ENCODE results near the gene CRPPA. TPM values are rescaled to one million over a fixed set of nuclear protein-coding genes. Genes with fewer than 3 reads are reported as not detected.
A peak's percentile ranks its signal among the peaks of the same experiment; 100 is the strongest.
"Not testable (repeated sequence)": the region's sequence is repeated elsewhere in the genome, so short reads cannot be mapped to it uniquely, and the experiment has no call there.

The CRPPA gene
- total RNA-seq, 5 donors from 2014 or later (not counting 1 experiment from before 2014, with no cell fraction given): 0.49 to 2.2 (median 1.0) TPM

DNA sequence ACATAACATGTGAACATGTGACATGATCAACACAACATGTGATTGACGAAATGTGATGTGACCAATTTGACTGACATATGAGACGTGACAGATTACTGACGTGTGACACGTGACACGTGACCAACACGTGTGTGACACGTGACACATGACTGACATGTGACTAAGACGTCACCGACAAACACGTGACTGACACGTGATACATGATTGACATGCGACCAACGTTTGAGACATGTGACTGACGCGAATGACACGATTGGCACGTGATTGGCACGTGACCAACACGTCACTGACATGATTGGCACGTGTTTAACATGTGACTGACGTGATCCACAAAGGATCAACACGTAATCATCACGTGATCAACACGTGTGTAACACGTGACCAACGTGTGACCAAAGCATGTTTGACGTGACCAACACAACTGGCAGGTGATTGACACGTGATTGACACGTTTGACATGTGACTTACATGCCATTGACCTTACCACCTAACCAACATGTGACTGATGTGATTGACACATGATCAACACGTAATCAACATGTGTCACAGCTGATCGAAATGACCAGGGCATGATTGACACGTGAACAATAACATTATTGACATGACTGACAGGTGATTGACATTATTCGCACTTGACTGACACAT is 23.7 kb downstream of the CRPPA start:
- Mint-ChIP-seq H3K27ac (no peak overlapping the region), H3K4me3 (no peak overlapping the region), H3K4me1 (no peaks in the 10 kb centered on the region), H3K36me3 (no peaks in the 10 kb centered on the region), H3K9me3 (peaks cover 16 to 35% (median 21%) of the 10 kb centered on the region in 3 donors), H3K27me3 (no peaks in the 10 kb centered on the region)
- no peak overlapping the region for H3K4me3 ChIP-seq (ENCODE audit: control insufficient read depth in 1 of 2, extremely low read depth in 1 of 2, low read length in 1 of 2)
- ChIA-PET POLR2A (no interaction called here), CTCF (no interaction called here)
- H3K27me3 ChIP-seq (replicated peaks in 1 of 2; ENCODE audit: control insufficient read depth in 2 of 2, extremely low read depth in 1 of 2, insufficient read depth in 2 of 2, low read length in 1 of 2): no peaks in the 10 kb centered on the region
- 94% methylated on average over 33 of the region's 33 CpGs for WGBS (ENCODE audit: insufficient coverage)
- H3K4me1 ChIP-seq (ENCODE audit: control insufficient read depth in 1 of 2, extremely low read depth in 1 of 2, insufficient read depth in 2 of 2, low read length in 2 of 2): no peaks in the 10 kb centered on the region
- no peak for ATAC-seq (replicated peaks in 1 of 4)
- no peaks in the 10 kb centered on the region for H3K36me3 ChIP-seq (ENCODE audit: control insufficient read depth in 2 of 2, extremely low read depth in 1 of 2, insufficient read depth in 1 of 2, low read length in 1 of 2)
- no peak overlapping the region for H3K27ac ChIP-seq (ENCODE audit: low read length)
- DNase-seq: peak in 1 of 35 experiments; percentile 16
- peaks cover 3% of the 10 kb centered on the region for H3K9me3 ChIP-seq

DNA sequence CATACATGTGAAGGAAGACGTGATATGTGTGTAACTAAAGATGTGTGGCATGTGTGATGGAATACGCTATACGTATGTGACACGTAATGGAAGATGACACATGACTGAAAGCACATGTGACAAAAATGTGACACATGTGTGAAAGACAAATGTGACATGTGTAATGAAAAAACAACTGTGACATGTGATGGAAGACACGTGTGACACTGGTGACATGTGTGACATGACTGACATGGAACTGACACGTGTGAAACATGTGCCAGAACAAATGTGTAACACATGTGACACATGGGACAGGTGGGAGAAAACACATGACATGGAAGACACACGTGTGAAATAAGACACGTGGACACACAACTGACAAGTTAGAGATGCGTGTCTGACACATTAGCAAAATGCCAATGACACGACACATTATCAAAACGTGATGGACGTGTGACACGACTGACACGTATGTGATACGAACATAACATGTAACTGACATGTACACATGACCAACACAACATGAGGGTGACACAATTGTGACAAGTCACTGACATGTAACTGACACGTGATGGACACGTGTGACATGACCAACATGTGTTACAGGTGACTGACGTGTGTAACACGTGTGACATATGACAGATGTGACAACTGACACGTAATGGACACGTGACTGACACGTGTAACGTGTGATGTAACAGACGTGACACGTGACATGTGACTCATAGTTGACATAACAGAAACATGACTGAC is 24.4 kb downstream of the CRPPA start:
- Mint-ChIP-seq H3K27me3 (no peaks in the 10 kb centered on the region), H3K4me3 (no peak overlapping the region), H3K4me1 (no peaks in the 10 kb centered on the region), H3K36me3 (no peaks in the 10 kb centered on the region), H3K9me3 (peaks cover 10 to 29% (median 19%) of the 10 kb centered on the region in 3 donors), H3K27ac (no peak overlapping the region)
- Histone ChIP-seq H3K27me3 (replicated peaks in 1 of 2; ENCODE audit: control insufficient read depth in 2 of 2, extremely low read depth in 1 of 2, insufficient read depth in 2 of 2, low read length in 1 of 2) (no peaks in the 10 kb centered on the region), H3K4me3 (ENCODE audit: control insufficient read depth in 1 of 2, extremely low read depth in 1 of 2, low read length in 1 of 2) (no peak overlapping the region), H3K27ac (ENCODE audit: low read length) (no peak overlapping the region), H3K9me3 (peaks cover 3% of the 10 kb centered on the region), H3K4me1 (ENCODE audit: control insufficient read depth in 1 of 2, extremely low read depth in 1 of 2, insufficient read depth in 2 of 2, low read length in 2 of 2) (no peaks in the 10 kb centered on the region), H3K36me3 (ENCODE audit: control insufficient read depth in 2 of 2, extremely low read depth in 1 of 2, insufficient read depth in 1 of 2, low read length in 1 of 2) (no peaks in the 10 kb centered on the region)
- peak in 1 of 35 experiments; percentile 18 for DNase-seq
- CTCF ChIA-PET: no interaction called here
- no peak for ATAC-seq (replicated peaks in 1 of 4)
- WGBS (ENCODE audit: insufficient coverage): 94% methylated on average over 25 of the region's 25 CpGs
- POLR2A ChIA-PET: no interaction called here

DNA sequence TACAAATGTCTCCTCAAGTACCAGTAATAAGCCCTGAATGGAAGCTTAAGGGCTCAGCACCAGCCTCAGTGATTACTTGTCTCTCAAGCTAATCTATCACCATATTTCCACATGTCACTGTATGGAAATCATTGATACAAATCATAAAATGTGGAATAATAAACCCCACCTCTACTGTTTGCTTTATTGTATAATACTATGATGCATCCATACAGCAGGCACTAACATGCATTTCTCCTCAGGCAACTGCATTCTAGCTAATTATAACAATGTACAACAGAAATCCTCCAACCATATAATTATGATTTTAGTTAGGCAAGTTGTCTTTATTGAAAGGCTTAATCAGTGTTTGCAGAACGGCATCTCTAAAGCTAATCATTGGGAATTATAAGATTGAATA is 26.2 kb downstream of the CRPPA start:
- Histone ChIP-seq H3K9me3 (peaks cover 3% of the 10 kb centered on the region), H3K4me1 (ENCODE audit: control insufficient read depth in 1 of 2, extremely low read depth in 1 of 2, insufficient read depth in 2 of 2, low read length in 2 of 2) (no peaks in the 10 kb centered on the region), H3K4me3 (ENCODE audit: control insufficient read depth in 1 of 2, extremely low read depth in 1 of 2, low read length in 1 of 2) (no peak overlapping the region), H3K27ac (ENCODE audit: low read length) (no peak overlapping the region), H3K36me3 (ENCODE audit: control insufficient read depth in 2 of 2, extremely low read depth in 1 of 2, insufficient read depth in 1 of 2, low read length in 1 of 2) (no peaks in the 10 kb centered on the region), H3K27me3 (replicated peaks in 1 of 2; ENCODE audit: control insufficient read depth in 2 of 2, extremely low read depth in 1 of 2, insufficient read depth in 2 of 2, low read length in 1 of 2) (no peaks in the 10 kb centered on the region)
- Mint-ChIP-seq H3K9me3 (peaks cover 11 to 26% (median 15%) of the 10 kb centered on the region in 3 donors), H3K36me3 (no peaks in the 10 kb centered on the region), H3K27ac (no peak overlapping the region), H3K27me3 (no peaks in the 10 kb centered on the region), H3K4me1 (no peaks in the 10 kb centered on the region), H3K4me3 (no peak overlapping the region)
- no CpG with 5 or more reads among the region's 1 CpG for WGBS (ENCODE audit: insufficient coverage)
- DNase-seq: no peak
- ChIA-PET POLR2A (no interaction called here), CTCF (no interaction called here)
- no peak for ATAC-seq (replicated peaks in 1 of 4)

DNA sequence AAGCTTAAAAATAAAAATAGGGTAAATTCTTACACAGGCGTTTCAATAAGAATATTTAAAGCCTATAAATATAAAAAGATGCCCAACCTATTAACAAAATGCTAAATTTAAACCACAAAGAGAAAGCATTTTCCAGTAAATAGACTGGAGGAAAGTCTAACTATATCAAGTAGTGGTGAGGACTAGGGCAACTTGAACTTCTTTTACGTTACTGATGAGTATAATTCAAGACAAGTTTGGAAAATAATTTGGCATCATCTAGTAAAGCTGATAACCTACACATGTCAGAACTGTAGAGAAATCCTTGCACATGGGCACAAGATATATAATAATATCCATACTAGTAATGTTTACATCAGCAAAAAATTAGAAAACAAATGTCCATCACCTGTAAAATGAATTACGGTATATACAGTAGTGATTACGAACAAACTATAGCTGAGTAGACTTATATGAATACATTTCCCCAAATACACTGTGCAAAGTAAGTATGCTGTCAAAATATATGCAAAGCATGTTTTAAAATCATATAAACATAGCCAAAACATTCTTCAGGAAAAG is 27.4 kb downstream of the CRPPA start:
- H3K27ac ChIP-seq (ENCODE audit: low read length): no peak overlapping the region
- CTCF ChIA-PET: no interaction called here
- peaks cover 3% of the 10 kb centered on the region for H3K9me3 ChIP-seq
- no peaks in the 10 kb centered on the region for H3K36me3 ChIP-seq (ENCODE audit: control insufficient read depth in 2 of 2, extremely low read depth in 1 of 2, insufficient read depth in 1 of 2, low read length in 1 of 2)
- H3K4me3 Mint-ChIP-seq: no peak overlapping the region
- H3K36me3 Mint-ChIP-seq: no peaks in the 10 kb centered on the region
- H3K27ac Mint-ChIP-seq: no peak overlapping the region
- POLR2A ChIA-PET: no interaction called here
- H3K4me1 ChIP-seq (ENCODE audit: control insufficient read depth in 1 of 2, extremely low read depth in 1 of 2, insufficient read depth in 2 of 2, low read length in 2 of 2): no peaks in the 10 kb centered on the region
- no peaks in the 10 kb centered on the region for H3K4me1 Mint-ChIP-seq
- peaks cover 11 to 23% (median 15%) of the 10 kb centered on the region in 3 donors for H3K9me3 Mint-ChIP-seq
- WGBS (ENCODE audit: insufficient coverage): no CpG with 5 or more reads among the region's 4 CpGs
- no peak for DNase-seq
- no peak overlapping the region for H3K4me3 ChIP-seq (ENCODE audit: control insufficient read depth in 1 of 2, extremely low read depth in 1 of 2, low read length in 1 of 2)
- H3K27me3 ChIP-seq (replicated peaks in 1 of 2; ENCODE audit: control insufficient read depth in 2 of 2, extremely low read depth in 1 of 2, insufficient read depth in 2 of 2, low read length in 1 of 2): no peaks in the 10 kb centered on the region
- ATAC-seq (replicated peaks in 1 of 4): no peak
- H3K27me3 Mint-ChIP-seq: no peaks in the 10 kb centered on the region

DNA sequence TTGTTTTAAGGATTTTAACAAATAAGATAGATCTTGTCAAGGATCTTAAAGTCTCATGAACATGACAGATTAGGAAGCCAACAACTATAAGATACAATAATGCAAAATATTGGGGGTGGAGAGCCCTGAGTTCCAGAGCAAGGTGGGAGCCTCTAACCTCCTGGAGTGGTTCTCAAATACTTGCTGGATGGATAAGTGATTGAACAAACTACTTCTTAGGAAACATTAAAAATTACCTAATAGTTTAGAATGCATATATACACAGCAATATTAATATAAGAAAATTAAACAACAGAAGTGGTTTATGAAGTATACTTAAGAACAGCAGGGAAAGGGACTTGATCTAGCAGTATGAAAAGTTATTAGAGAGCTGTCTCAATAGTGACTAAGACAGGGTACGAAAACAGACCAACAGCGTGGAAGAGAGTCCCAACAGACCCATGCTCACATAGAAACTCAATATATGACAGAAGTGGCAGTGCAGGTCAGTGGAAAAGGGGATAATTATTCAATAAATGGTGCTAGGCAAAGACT is 28.3 kb downstream of the CRPPA start:
- Histone ChIP-seq H3K4me3 (ENCODE audit: control insufficient read depth in 1 of 2, extremely low read depth in 1 of 2, low read length in 1 of 2) (no peak overlapping the region), H3K4me1 (ENCODE audit: control insufficient read depth in 1 of 2, extremely low read depth in 1 of 2, insufficient read depth in 2 of 2, low read length in 2 of 2) (no peaks in the 10 kb centered on the region), H3K27me3 (replicated peaks in 1 of 2; ENCODE audit: control insufficient read depth in 2 of 2, extremely low read depth in 1 of 2, insufficient read depth in 2 of 2, low read length in 1 of 2) (peaks cover 0 to under 1% of the 10 kb centered on the region in 2 experiments), H3K27ac (ENCODE audit: low read length) (no peak overlapping the region), H3K36me3 (ENCODE audit: control insufficient read depth in 2 of 2, extremely low read depth in 1 of 2, insufficient read depth in 1 of 2, low read length in 1 of 2) (no peaks in the 10 kb centered on the region), H3K9me3 (peaks cover 3% of the 10 kb centered on the region)
- Mint-ChIP-seq H3K36me3 (no peaks in the 10 kb centered on the region), H3K4me3 (no peak overlapping the region), H3K4me1 (no peaks in the 10 kb centered on the region), H3K27me3 (no peaks in the 10 kb centered on the region), H3K27ac (no peak overlapping the region), H3K9me3 (peaks cover 11 to 23% (median 14%) of the 10 kb centered on the region in 3 donors)
- CTCF ChIA-PET: no interaction called here
- ATAC-seq (replicated peaks in 1 of 4) (no peak), DNase-seq (no peak)
- POLR2A ChIA-PET: interaction anchor here in 1 of 2 donors (0.5 kb wide), 1 partner anchor 85 kb away, joined by 8 read pairs; no protein-coding TSS in a partner anchor
- no CpG with 5 or more reads among the region's 2 CpGs for WGBS (ENCODE audit: insufficient coverage)

DNA sequence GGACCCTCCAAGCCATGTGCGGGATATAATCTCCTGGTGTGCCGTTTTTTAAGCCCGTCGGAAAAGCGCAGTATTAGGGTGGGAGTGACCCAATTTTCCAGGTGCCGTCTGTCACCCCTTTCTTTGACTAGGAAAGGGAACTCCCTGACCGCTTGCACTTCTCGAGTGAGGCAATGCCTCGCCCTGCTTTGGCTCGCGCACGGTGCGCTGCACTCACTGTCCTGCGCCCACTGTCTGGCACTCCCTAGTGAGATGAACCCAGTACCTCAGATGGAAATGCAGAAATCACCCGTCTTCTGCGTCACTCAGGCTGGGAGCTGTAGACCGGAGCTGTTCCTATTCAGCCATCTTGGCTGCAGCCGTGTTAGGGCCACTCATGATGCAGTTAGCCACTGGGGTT is 37.6 kb downstream of the CRPPA start:
- H3K27me3 ChIP-seq (replicated peaks in 1 of 2; ENCODE audit: control insufficient read depth in 2 of 2, extremely low read depth in 1 of 2, insufficient read depth in 2 of 2, low read length in 1 of 2); H3K27me3 Mint-ChIP-seq; POLR2A ChIA-PET; CTCF ChIA-PET; H3K36me3 ChIP-seq (ENCODE audit: control insufficient read depth in 2 of 2, extremely low read depth in 1 of 2, insufficient read depth in 1 of 2, low read length in 1 of 2); H3K4me1 ChIP-seq (ENCODE audit: control insufficient read depth in 1 of 2, extremely low read depth in 1 of 2, insufficient read depth in 2 of 2, low read length in 2 of 2); DNase-seq; H3K36me3 Mint-ChIP-seq; H3K27ac ChIP-seq (ENCODE audit: low read length); H3K27ac Mint-ChIP-seq; H3K4me1 Mint-ChIP-seq; ATAC-seq (replicated peaks in 1 of 4); H3K4me3 ChIP-seq (ENCODE audit: control insufficient read depth in 1 of 2, extremely low read depth in 1 of 2, low read length in 1 of 2); H3K4me3 Mint-ChIP-seq; H3K9me3 ChIP-seq: not testable (repeated sequence)
- WGBS (ENCODE audit: insufficient coverage): 97% methylated on average over 5 of the region's 18 CpGs
- peaks cover 0 to 13% (median 4%) of the 10 kb centered on the region in 3 donors for H3K9me3 Mint-ChIP-seq
